GM19452 (cell line): ENCODE results near the gene AFF3.
"Not testable (repeated sequence)": the region's sequence is repeated elsewhere in the genome, so short reads cannot be mapped to it uniquely, and the experiment has no call there.

Experiments
- ATAC-seq: cut with Tn5 transposase; IDR thresholded peaks from one replicate; pipeline ENCODE4 v1.9.1; 2021; ENCODE audit not compliant: unreplicated experiment

AFF3 gene

GRCh38 chr2:99772591-99773331, 369.6 kb downstream of the AFF3 start:
- ATAC-seq = no peak

- no peak for ATAC-seq
Measured at GRCh38 chr2:99771681-99772333, 370.6 kb downstream of the AFF3 start.

- no peak for ATAC-seq
Measured at GRCh38 chr2:99770876-99771275, 371.5 kb downstream of the AFF3 start.

GRCh38 chr2:99765731-99766318, 376.6 kb downstream of the AFF3 start:
- ATAC-seq = no peak

- ATAC-seq = no peak
Measured at GRCh38 chr2:99763764-99764163, 378.6 kb downstream of the AFF3 start.

GRCh38 chr2:99762714-99763113, 379.7 kb downstream of the AFF3 start:
- no peak for ATAC-seq

- no peak for ATAC-seq
Measured at GRCh38 chr2:99757611-99758114, 384.7 kb downstream of the AFF3 start.

GRCh38 chr2:99756059-99756458, 386.3 kb downstream of the AFF3 start:
- no peak for ATAC-seq

- no peak for ATAC-seq
Measured at GRCh38 chr2:99754210-99754609, 388.2 kb downstream of the AFF3 start.

- no peak for ATAC-seq
Measured at GRCh38 chr2:99753505-99753904, 388.9 kb downstream of the AFF3 start.

- no peak for ATAC-seq
Measured at GRCh38 chr2:99748344-99748743, 394.0 kb downstream of the AFF3 start.

- ATAC-seq = no peak
Measured at GRCh38 chr2:99747842-99748241, 394.5 kb downstream of the AFF3 start.

GRCh38 chr2:99743146-99743545, 399.2 kb downstream of the AFF3 start:
- no peak for ATAC-seq

GRCh38 chr2:99737537-99737936, 404.9 kb downstream of the AFF3 start:
- no peak for ATAC-seq

- ATAC-seq = no peak
Measured at GRCh38 chr2:99735753-99736152, 406.6 kb downstream of the AFF3 start.

- ATAC-seq = not testable (repeated sequence)
Measured at GRCh38 chr2:99735314-99735713, 407.1 kb downstream of the AFF3 start.

- ATAC-seq = no peak
Measured at GRCh38 chr2:99734236-99734635, 408.2 kb downstream of the AFF3 start.

GRCh38 chr2:99729104-99730025, 413.0 kb downstream of the AFF3 start:
- no peak for ATAC-seq

- no peak for ATAC-seq
Measured at GRCh38 chr2:99728166-99728565, 414.2 kb downstream of the AFF3 start.

GRCh38 chr2:99727199-99727598, 415.2 kb downstream of the AFF3 start:
- ATAC-seq = no peak

GRCh38 chr2:99726691-99727090, 415.7 kb downstream of the AFF3 start:
- ATAC-seq = no peak
